GM23338 (cell line): ENCODE measurements around the gene ANXA3. TPM values are rescaled to one million over a fixed set of nuclear protein-coding genes. Genes with fewer than 3 reads are reported as not detected.

Source experiments
- ATAC-seq: fragments of 200-7000 bp; cut with Tn5 transposase; 3 replicates; pipeline ENCODE4 v1.9.1; 2020
- DNase-seq: peaks from one replicate; pipeline ENCODE4 v3.0.0-alpha.2; 2015; ENCODE audit warnings: low spot score
- H2AFZ ChIP-seq: fragments of 200-600 bp; sonication (generic); 2 replicates; pipeline ENCODE4 v1.8.0; 2016; ENCODE audit warnings: antibody characterized with exemption, mild to moderate bottlenecking, moderate library complexity
- H3F3A ChIP-seq: fragments of 200-600 bp; sonication (generic); replicated peaks from 2 replicates; pipeline ENCODE4 v1.8.0; 2017; ENCODE audit warnings: antibody characterized with exemption, mixed run types, low read depth
- H3K27ac ChIP-seq: fragments of 200-600 bp; sonication (generic); 2 replicates; pipeline ENCODE4 v1.6.1; 2016; ENCODE audit warnings: low read depth
- H3K27me3 ChIP-seq: fragments of 200-600 bp; sonication (generic); 2 replicates; pipeline ENCODE4 v1.8.0; 2016; ENCODE audit warnings: mild to moderate bottlenecking, mixed run types, moderate library complexity; ENCODE audit not compliant: insufficient read depth
- H3K36me3 ChIP-seq: fragments of 200-600 bp; sonication (generic); 2 replicates; pipeline ENCODE4 v1.8.0; 2016; ENCODE audit warnings: mild to moderate bottlenecking; ENCODE audit not compliant: insufficient read depth
- H3K4me1 ChIP-seq: fragments of 200-600 bp; sonication (generic); 2 replicates; pipeline ENCODE4 v1.8.0; 2016; ENCODE audit warnings: mild to moderate bottlenecking, moderate library complexity; ENCODE audit not compliant: insufficient read depth
- H3K4me2 ChIP-seq: fragments of 200-600 bp; sonication (generic); 2 replicates; pipeline ENCODE4 v1.7.1; 2017; ENCODE audit warnings: mixed run types
- H3K4me3 ChIP-seq: fragments of 200-600 bp; sonication (generic); 2 replicates; pipeline ENCODE4 v1.6.1; 2016; ENCODE audit warnings: mixed run types
- H3K79me2 ChIP-seq: fragments of 200-600 bp; sonication (generic); replicated peaks from 2 replicates; pipeline ENCODE4 v1.8.0; 2017; ENCODE audit warnings: mild to moderate bottlenecking; ENCODE audit not compliant: insufficient read depth
- H3K9me2 ChIP-seq: fragments of 200-600 bp; sonication (generic); 2 replicates; pipeline ENCODE4 v1.8.0; 2017; ENCODE audit not compliant: insufficient read depth
- H4K20me1 ChIP-seq: fragments of 200-600 bp; sonication (generic); replicated peaks from 2 replicates; pipeline ENCODE4 v1.8.0; 2017; ENCODE audit warnings: mild to moderate bottlenecking; ENCODE audit not compliant: insufficient read depth
- H3K27ac Mint-ChIP-seq: 2 replicates; pipeline ENCODE4 v1.8.0; 2020; ENCODE audit warnings: inconsistent platforms, mild to moderate bottlenecking, moderate library complexity, mixed read lengths
- H3K27me3 Mint-ChIP-seq: 3 replicates; pipeline ENCODE4 v1.8.0; 2022; ENCODE audit warnings: low read depth, mild to moderate bottlenecking, moderate library complexity, mixed read lengths, inconsistent platforms; ENCODE audit not compliant: insufficient read depth, poor library complexity
- H3K36me3 Mint-ChIP-seq: 3 replicates; pipeline ENCODE4 v1.8.0; 2021; ENCODE audit warnings: low read depth, mild to moderate bottlenecking, inconsistent platforms, moderate library complexity, mixed read lengths
- H3K4me1 Mint-ChIP-seq: 3 replicates; pipeline ENCODE4 v1.8.0; 2020; ENCODE audit warnings: mild to moderate bottlenecking, inconsistent platforms, mixed read lengths
- H3K4me3 Mint-ChIP-seq: 3 replicates; pipeline ENCODE4 v1.8.0; 2021; ENCODE audit warnings: moderate library complexity, mild to moderate bottlenecking, inconsistent platforms, mixed read lengths
- H3K9me3 Mint-ChIP-seq: 3 replicates; pipeline ENCODE4 v1.8.0; 2020; ENCODE audit warnings: moderate library complexity, mild to moderate bottlenecking, inconsistent platforms, mixed read lengths
- CREB1 ChIP-seq: fragments of 250-450 bp; sonication (Bioruptor Pico); IDR thresholded peaks from 2 replicates; pipeline ENCODE4 v1.5.0; 2020; ENCODE audit warnings: low read depth, mild to moderate bottlenecking, moderate library complexity
- NANOG ChIP-seq: IDR thresholded peaks from 2 replicates; pipeline ENCODE4 v1.6.1; 2016; ENCODE audit warnings: antibody characterized with exemption, borderline replicate concordance
- polyA plus RNA-seq: library from polyadenylated mRNA; unstranded; fragments of >200 nt; fragmentation: Nextera tagmentation; extraction: Ambion mirVana; gene quantifications from 2 replicates; pipeline ENCODE4 v1.2.1, GENCODE V29; 2016
- total RNA-seq: library from RNA; depleted of rRNA; stranded (reverse); fragments of >200 nt; shearing (Covaris generic); gene quantifications from 2 replicates; pipeline ENCODE4 v1.2.3, GENCODE V29; 2014
- TF ChIP-seq, protein P1 (sequence below): fragments of 250-450 bp; sonication (Bioruptor Pico); IDR thresholded peaks from 2 replicates; pipeline ENCODE4 v1.5.0; 2020; ENCODE audit warnings: mild to moderate bottlenecking, moderate library complexity
- TF ChIP-seq, protein P2 (sequence below), 2 experiments: fragments of 200-600 bp in 1 of 2; sonication (generic) in 1 of 2; conservative IDR thresholded peaks; 2 replicates each; pipeline versions ENCODE4 v1.5.1 to v1.6.1; 2016 to 2017; ENCODE audit warnings: antibody characterized with exemption in 2 of 2, low read depth in 2 of 2, mild to moderate bottlenecking in 2 of 2, moderate library complexity in 1 of 2

The ANXA3 gene
- total and polyA plus RNA-seq, 2 experiments from 2014 or later, result 20.3 to 31.5 TPM

DNA sequence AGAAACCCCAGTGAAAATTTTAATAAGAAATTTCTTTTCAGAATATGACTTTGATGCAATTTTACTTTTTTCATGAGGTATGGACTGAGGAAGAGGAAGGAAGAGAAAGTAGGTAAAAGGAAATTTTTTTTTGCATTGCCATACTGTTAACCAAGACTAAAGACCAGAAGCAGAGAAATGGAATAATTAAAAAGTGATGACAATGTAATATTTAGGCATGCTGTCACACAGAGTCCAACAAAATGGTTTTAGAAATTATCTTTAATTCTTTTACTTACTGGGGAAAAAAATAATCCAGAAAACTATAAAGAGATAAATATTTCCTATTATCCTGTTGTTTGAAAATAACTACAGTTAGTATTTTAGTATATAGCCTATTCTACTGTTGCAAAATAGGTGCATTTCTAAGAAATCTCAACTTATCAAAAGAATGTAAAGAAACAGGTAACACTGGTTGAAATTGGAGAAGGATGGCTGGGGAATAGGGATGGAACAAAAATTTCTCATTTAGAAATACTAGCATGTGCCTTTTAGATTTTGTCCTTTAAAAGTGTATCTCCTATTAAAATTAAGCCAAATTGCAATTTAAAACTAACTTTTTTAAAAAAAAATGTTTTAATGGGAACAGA lies 92.6 kb downstream of the ANXA3 start (continued):
- TF ChIP-seq, protein P1, sequence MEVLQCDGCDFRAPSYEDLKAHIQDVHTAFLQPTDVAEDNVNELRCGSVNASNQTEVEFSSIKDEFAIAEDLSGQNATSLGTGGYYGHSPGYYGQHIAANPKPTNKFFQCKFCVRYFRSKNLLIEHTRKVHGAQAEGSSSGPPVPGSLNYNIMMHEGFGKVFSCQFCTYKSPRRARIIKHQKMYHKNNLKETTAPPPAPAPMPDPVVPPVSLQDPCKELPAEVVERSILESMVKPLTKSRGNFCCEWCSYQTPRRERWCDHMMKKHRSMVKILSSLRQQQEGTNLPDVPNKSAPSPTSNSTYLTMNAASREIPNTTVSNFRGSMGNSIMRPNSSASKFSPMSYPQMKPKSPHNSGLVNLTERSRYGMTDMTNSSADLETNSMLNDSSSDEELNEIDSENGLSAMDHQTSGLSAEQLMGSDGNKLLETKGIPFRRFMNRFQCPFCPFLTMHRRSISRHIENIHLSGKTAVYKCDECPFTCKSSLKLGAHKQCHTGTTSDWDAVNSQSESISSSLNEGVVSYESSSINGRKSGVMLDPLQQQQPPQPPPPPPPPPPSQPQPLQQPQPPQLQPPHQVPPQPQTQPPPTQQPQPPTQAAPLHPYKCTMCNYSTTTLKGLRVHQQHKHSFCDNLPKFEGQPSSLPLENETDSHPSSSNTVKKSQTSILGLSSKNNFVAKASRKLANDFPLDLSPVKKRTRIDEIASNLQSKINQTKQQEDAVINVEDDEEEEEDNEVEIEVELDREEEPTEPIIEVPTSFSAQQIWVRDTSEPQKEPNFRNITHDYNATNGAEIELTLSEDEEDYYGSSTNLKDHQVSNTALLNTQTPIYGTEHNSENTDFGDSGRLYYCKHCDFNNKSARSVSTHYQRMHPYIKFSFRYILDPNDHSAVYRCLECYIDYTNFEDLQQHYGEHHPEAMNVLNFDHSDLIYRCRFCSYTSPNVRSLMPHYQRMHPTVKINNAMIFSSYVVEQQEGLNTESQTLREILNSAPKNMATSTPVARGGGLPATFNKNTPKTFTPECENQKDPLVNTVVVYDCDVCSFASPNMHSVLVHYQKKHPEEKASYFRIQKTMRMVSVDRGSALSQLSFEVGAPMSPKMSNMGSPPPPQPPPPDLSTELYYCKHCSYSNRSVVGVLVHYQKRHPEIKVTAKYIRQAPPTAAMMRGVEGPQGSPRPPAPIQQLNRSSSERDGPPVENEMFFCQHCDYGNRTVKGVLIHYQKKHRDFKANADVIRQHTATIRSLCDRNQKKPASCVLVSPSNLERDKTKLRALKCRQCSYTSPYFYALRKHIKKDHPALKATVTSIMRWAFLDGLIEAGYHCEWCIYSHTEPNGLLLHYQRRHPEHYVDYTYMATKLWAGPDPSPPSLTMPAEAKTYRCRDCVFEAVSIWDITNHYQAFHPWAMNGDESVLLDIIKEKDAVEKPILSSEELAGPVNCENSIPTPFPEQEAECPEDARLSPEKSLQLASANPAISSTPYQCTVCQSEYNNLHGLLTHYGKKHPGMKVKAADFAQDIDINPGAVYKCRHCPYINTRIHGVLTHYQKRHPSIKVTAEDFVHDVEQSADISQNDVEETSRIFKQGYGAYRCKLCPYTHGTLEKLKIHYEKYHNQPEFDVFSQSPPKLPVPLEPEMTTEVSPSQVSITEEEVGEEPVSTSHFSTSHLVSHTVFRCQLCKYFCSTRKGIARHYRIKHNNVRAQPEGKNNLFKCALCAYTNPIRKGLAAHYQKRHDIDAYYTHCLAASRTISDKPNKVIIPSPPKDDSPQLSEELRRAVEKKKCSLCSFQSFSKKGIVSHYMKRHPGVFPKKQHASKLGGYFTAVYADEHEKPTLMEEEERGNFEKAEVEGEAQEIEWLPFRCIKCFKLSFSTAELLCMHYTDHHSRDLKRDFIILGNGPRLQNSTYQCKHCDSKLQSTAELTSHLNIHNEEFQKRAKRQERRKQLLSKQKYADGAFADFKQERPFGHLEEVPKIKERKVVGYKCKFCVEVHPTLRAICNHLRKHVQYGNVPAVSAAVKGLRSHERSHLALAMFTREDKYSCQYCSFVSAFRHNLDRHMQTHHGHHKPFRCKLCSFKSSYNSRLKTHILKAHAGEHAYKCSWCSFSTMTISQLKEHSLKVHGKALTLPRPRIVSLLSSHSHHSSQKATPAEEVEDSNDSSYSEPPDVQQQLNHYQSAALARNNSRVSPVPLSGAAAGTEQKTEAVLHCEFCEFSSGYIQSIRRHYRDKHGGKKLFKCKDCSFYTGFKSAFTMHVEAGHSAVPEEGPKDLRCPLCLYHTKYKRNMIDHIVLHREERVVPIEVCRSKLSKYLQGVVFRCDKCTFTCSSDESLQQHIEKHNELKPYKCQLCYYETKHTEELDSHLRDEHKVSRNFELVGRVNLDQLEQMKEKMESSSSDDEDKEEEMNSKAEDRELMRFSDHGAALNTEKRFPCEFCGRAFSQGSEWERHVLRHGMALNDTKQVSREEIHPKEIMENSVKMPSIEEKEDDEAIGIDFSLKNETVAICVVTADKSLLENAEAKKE (CRISPR knock-in tag), result no peak

DNA sequence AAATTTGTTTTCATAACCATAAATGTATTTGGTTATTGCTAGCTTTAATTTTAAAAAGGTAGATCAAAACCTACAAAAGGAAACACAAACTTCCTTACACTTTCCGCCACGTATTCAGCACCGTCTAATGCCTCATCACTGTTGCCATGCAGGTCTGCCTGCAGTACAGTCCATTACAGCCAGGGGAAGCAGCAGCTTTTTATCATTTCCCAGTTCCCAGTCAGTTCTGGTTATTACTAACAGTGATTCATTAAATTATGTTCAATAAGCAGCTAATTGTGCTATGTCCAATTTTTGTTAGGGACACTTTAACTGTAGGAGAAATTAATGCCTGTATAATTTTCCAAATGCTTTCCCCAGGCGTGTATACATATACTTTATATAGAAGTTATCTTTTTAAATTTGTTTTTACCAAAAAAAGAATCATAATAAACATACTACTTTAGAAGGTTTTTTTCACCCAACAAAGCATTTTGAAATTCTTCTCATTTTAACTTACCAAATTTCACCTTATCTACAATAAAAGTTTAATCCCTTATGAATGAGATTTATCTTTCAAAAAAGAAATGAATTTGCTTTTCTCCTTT lies 93.3 kb downstream of the ANXA3 start:
- Mint-ChIP-seq H3K27ac (no peak overlapping the region), H3K4me3 (no peak overlapping the region)

More for the DNA sequence above, 93.3 kb downstream of the ANXA3 start:
- H4K20me1 ChIP-seq, result no peaks in the 10 kb centered on the region
- H3K79me2 ChIP-seq, result no peaks in the 10 kb centered on the region
- Mint-ChIP-seq H3K36me3 (no peaks in the 10 kb centered on the region), H3K9me3 (no peaks in the 10 kb centered on the region), H3K27me3 (peaks cover under 1% of the 10 kb centered on the region), H3K4me1 (peaks cover 7% of the 10 kb centered on the region; the same call in 2 of the 3 replicates)
- H3K27ac ChIP-seq, result no peak overlapping the region
- no peaks in the 10 kb centered on the region for H3K27me3 ChIP-seq
- no peak for TF ChIP-seq NANOG
- TF ChIP-seq, protein P2, sequence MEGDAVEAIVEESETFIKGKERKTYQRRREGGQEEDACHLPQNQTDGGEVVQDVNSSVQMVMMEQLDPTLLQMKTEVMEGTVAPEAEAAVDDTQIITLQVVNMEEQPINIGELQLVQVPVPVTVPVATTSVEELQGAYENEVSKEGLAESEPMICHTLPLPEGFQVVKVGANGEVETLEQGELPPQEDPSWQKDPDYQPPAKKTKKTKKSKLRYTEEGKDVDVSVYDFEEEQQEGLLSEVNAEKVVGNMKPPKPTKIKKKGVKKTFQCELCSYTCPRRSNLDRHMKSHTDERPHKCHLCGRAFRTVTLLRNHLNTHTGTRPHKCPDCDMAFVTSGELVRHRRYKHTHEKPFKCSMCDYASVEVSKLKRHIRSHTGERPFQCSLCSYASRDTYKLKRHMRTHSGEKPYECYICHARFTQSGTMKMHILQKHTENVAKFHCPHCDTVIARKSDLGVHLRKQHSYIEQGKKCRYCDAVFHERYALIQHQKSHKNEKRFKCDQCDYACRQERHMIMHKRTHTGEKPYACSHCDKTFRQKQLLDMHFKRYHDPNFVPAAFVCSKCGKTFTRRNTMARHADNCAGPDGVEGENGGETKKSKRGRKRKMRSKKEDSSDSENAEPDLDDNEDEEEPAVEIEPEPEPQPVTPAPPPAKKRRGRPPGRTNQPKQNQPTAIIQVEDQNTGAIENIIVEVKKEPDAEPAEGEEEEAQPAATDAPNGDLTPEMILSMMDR (conservative IDR thresholded peaks at IDR 0.05; ENCODE audit: low read depth in 2 of 2), result peak; percentile 70 to 72
- TF ChIP-seq CREB1 (CRISPR knock-in tag), result peak; percentile 56
- H3K4me2 ChIP-seq, result no peak overlapping the region
- H3F3A ChIP-seq, result no peaks in the 10 kb centered on the region
- H3K36me3 ChIP-seq, result no peaks in the 10 kb centered on the region
- ATAC-seq (peak; percentile 95), DNase-seq (peak; percentile 73)
- no peak overlapping the region for H2AFZ ChIP-seq
- 0 out of 2 replicates have a peak, but pooled peaks cover 9% of the 10 kb centered on the region for H3K4me1 ChIP-seq
- no peak overlapping the region for H3K4me3 ChIP-seq
- H3K9me2 ChIP-seq, result no peaks in the 10 kb centered on the region; the same call in 1 of the 2 replicates
